Liver (tissue), 9 donors: ENCODE results near the gene RERE. TPM values are rescaled to one million over a fixed set of nuclear protein-coding genes. Genes with fewer than 3 reads are reported as not detected.

Experiments
- DNase-seq: peaks from one replicate; pipeline ENCODE4 v3.0.0-alpha.2; 2017; ENCODE audit warnings: low spot score
- H3K27ac ChIP-seq, 2 donors: one replicate each; pipeline ENCODE4 v1.7.0; 2013; ENCODE audit warnings: inconsistent platforms in 2 of 2, low read length in 2 of 2, control low read depth in 1 of 2, low read depth in 1 of 2, mild to moderate bottlenecking in 1 of 2
- H3K27me3 ChIP-seq, 4 donors: one replicate each; pipeline versions ENCODE4 v1.6.1 to v1.7.0; 2013; ENCODE audit warnings: low read length in 3 of 4, inconsistent platforms in 1 of 4, mild to moderate bottlenecking in 1 of 4, moderate library complexity in 1 of 4; ENCODE audit not compliant: control insufficient read depth in 4 of 4, insufficient read depth in 4 of 4
- H3K36me3 ChIP-seq, 4 donors: one replicate each; pipeline versions ENCODE4 v1.6.1 to v1.7.0; 2013; ENCODE audit warnings: low read length in 3 of 4, mild to moderate bottlenecking in 3 of 4, low read depth in 1 of 4, moderate library complexity in 1 of 4; ENCODE audit not compliant: control insufficient read depth in 4 of 4, insufficient read depth in 3 of 4
- H3K4me1 ChIP-seq, 4 donors: one replicate each; pipeline versions ENCODE4 v1.6.1 to v1.7.0; 2013; ENCODE audit warnings: low read length in 3 of 4, mild to moderate bottlenecking in 3 of 4, moderate library complexity in 1 of 4; ENCODE audit not compliant: control insufficient read depth in 4 of 4, insufficient read depth in 4 of 4
- H3K4me3 ChIP-seq, 3 donors: one replicate each; pipeline versions ENCODE4 v1.6.1 to v1.7.0; 2013; ENCODE audit warnings: low read length in 3 of 3, control low read depth in 1 of 3, low read depth in 1 of 3, mild to moderate bottlenecking in 1 of 3
- H3K9ac ChIP-seq, 2 donors: one replicate each; pipeline ENCODE4 v1.7.0; 2013; ENCODE audit warnings: low read length in 2 of 2, mild to moderate bottlenecking in 2 of 2, moderate library complexity in 2 of 2, control low read depth in 1 of 2, low read depth in 1 of 2
- H3K9me3 ChIP-seq, 4 donors: one replicate each; pipeline versions ENCODE4 v1.6.1 to v1.7.0; 2013; ENCODE audit warnings: low read length in 3 of 4; ENCODE audit not compliant: control insufficient read depth in 4 of 4
- EGR1 ChIP-seq, 2 donors: IDR thresholded peaks; 2 replicates each; pipeline ENCODE4 v1.6.1; 2016 to 2018; ENCODE audit warnings: antibody characterized with exemption in 2 of 2, low read depth in 2 of 2
- FOXA1 ChIP-seq: IDR thresholded peaks from 2 replicates; pipeline ENCODE4 v1.6.1; 2016; ENCODE audit warnings: antibody characterized with exemption
- FOXA2 ChIP-seq: IDR thresholded peaks from 2 replicates; pipeline ENCODE4 v1.6.1; 2016; ENCODE audit warnings: antibody characterized with exemption
- GABPA ChIP-seq, 2 donors: IDR thresholded peaks in 1 of 2; conservative IDR thresholded peaks in 1 of 2; 2 replicates each; pipeline ENCODE4 v1.6.1; 2016; ENCODE audit warnings: antibody characterized with exemption in 2 of 2, mild to moderate bottlenecking in 1 of 2, moderate library complexity in 1 of 2
- HNF4A ChIP-seq, 2 donors: conservative IDR thresholded peaks; 2 replicates each; pipeline ENCODE4 v1.6.1; 2016; ENCODE audit warnings: antibody characterized with exemption in 2 of 2, mild to moderate bottlenecking in 2 of 2
- HNF4G ChIP-seq: IDR thresholded peaks from 2 replicates; pipeline ENCODE4 v1.6.1; 2016; ENCODE audit warnings: antibody characterized with exemption
- JUND ChIP-seq, 2 donors: IDR thresholded peaks; 2 replicates each; pipeline ENCODE4 v1.6.1; 2016; ENCODE audit warnings: antibody characterized with exemption in 2 of 2
- NR2F2 ChIP-seq: IDR thresholded peaks from 2 replicates; pipeline ENCODE4 v1.6.1; 2016; ENCODE audit warnings: antibody characterized with exemption
- RAD21 ChIP-seq, 2 donors: IDR thresholded peaks; 2 replicates each; pipeline ENCODE4 v1.6.1; 2016; ENCODE audit warnings: antibody characterized with exemption in 2 of 2, mild to moderate bottlenecking in 2 of 2
- SP1 ChIP-seq: IDR thresholded peaks from 2 replicates; pipeline ENCODE4 v1.6.1; 2018; ENCODE audit warnings: antibody characterized with exemption, mild to moderate bottlenecking
- TAF1 ChIP-seq: conservative IDR thresholded peaks from 2 replicates; pipeline ENCODE4 v1.6.1; 2016; ENCODE audit warnings: antibody characterized with exemption, mild to moderate bottlenecking
- YY1 ChIP-seq: IDR thresholded peaks from 2 replicates; pipeline ENCODE4 v1.6.1; 2016; ENCODE audit warnings: antibody characterized with exemption, mild to moderate bottlenecking
- WGBS: extraction: QIAGEN DNeasy Blood & Tissue Kit; methylation state at CpG from one replicate; pipeline ENCODE4 v1.1.7; 2013; 5-methylcytosine and 5-hydroxymethylcytosine counted together
- polyA plus RNA-seq, 2 donors: library from polyadenylated mRNA; stranded (reverse) in 1 of 2; unstranded in 1 of 2; fragments of 200-250 nt in 1 of 2; fragments of >200 nt in 1 of 2; fragmentation: Nextera tagmentation in 1 of 2; extraction: Ambion mirVana in 1 of 2; gene quantifications; one replicate each; pipeline versions ENCODE4 v1.2.1 to v1.2.3, GENCODE V29; 2013 to 2015
- total RNA-seq, 2 donors: library from RNA; depleted of rRNA; stranded (reverse); fragments of >200 nt; gene quantifications; one replicate each; pipeline ENCODE4 v1.2.3, GENCODE V29; 2014
- TF ChIP-seq, protein P1 (sequence below): fragments of 150-350 bp; IDR thresholded peaks from 2 replicates; pipeline ENCODE4 v1.5.1; 2017; ENCODE audit warnings: improper control_type of control experiment, low read depth, low read length; ENCODE audit not compliant: missing input control
- TF ChIP-seq, protein P2 (sequence below): IDR thresholded peaks from 2 replicates; pipeline ENCODE4 v1.6.1; 2016; ENCODE audit warnings: antibody characterized with exemption
- TF ChIP-seq, protein P3 (sequence below): IDR thresholded peaks from 2 replicates; pipeline ENCODE4 v1.6.1; 2016; ENCODE audit warnings: antibody characterized with exemption
- TF ChIP-seq, protein P4 (sequence below): IDR thresholded peaks from 2 replicates; pipeline ENCODE4 v1.6.1; 2016; ENCODE audit warnings: antibody characterized with exemption
- donor health status: healthy.
- donor health status: healthy.
- donor health status: healthy.
- donor health status: healthy.
- donor health status: healthy.

RERE gene
- total and polyA plus RNA-seq, 4 donors = 9.8 to 49.1 (median 24.8) TPM

DNA sequence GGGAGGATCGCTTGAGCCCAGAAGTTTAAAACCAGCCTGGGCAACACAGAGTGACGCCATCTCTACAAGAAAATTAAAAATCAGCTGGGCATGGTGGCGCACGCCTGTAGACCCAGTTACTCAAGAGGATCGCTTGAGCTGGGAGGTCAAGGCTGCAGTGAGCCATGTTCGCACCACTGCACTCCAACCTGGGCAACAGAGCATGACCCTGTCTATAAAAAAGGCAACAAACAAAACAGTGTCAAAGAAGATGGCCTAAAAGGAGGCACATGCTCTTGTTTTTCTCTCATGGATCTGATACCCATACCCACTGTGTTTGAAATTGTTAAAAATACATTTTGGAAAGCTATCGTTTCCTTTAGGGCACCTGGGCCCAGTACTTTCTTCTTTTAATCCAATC, 307.9 kb downstream of the RERE start:
- Histone ChIP-seq H3K4me1 (no peaks in the 10 kb centered on the region), H3K9ac (no peak overlapping the region), H3K4me3 (no peak overlapping the region), H3K27me3 (no peaks in the 10 kb centered on the region), H3K9me3 (no peaks in the 10 kb centered on the region), H3K36me3 (peaks cover 0 to 6% (median under 1%) of the 10 kb centered on the region in 4 donors), H3K27ac (no peak overlapping the region)
- no peak for DNase-seq
- 97% methylated on average over 7 of the region's 7 CpGs for WGBS
- TF ChIP-seq NR2F2 = no peak
- TF ChIP-seq, protein P1, sequence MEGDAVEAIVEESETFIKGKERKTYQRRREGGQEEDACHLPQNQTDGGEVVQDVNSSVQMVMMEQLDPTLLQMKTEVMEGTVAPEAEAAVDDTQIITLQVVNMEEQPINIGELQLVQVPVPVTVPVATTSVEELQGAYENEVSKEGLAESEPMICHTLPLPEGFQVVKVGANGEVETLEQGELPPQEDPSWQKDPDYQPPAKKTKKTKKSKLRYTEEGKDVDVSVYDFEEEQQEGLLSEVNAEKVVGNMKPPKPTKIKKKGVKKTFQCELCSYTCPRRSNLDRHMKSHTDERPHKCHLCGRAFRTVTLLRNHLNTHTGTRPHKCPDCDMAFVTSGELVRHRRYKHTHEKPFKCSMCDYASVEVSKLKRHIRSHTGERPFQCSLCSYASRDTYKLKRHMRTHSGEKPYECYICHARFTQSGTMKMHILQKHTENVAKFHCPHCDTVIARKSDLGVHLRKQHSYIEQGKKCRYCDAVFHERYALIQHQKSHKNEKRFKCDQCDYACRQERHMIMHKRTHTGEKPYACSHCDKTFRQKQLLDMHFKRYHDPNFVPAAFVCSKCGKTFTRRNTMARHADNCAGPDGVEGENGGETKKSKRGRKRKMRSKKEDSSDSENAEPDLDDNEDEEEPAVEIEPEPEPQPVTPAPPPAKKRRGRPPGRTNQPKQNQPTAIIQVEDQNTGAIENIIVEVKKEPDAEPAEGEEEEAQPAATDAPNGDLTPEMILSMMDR = no peak
- no peak for TF ChIP-seq RAD21 (IDR thresholded peaks at IDR 0.05)
- TF ChIP-seq FOXA1 = no peak
- TF ChIP-seq EGR1 (IDR thresholded peaks at IDR 0.05; ENCODE audit: low read depth in 2 of 2) = no peak
- TF ChIP-seq, protein P2, sequence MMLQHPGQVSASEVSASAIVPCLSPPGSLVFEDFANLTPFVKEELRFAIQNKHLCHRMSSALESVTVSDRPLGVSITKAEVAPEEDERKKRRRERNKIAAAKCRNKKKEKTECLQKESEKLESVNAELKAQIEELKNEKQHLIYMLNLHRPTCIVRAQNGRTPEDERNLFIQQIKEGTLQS = no peak
- TF ChIP-seq JUND (IDR thresholded peaks at IDR 0.05) = no peak
- no peak for TF ChIP-seq SP1
- no peak for TF ChIP-seq GABPA (IDR thresholded peaks at IDR 0.05 in 1 of 2, conservative IDR thresholded peaks at IDR 0.05 in 1 of 2)
- TF ChIP-seq YY1 = no peak
- no peak for TF ChIP-seq FOXA2
- TF ChIP-seq, protein P3, sequence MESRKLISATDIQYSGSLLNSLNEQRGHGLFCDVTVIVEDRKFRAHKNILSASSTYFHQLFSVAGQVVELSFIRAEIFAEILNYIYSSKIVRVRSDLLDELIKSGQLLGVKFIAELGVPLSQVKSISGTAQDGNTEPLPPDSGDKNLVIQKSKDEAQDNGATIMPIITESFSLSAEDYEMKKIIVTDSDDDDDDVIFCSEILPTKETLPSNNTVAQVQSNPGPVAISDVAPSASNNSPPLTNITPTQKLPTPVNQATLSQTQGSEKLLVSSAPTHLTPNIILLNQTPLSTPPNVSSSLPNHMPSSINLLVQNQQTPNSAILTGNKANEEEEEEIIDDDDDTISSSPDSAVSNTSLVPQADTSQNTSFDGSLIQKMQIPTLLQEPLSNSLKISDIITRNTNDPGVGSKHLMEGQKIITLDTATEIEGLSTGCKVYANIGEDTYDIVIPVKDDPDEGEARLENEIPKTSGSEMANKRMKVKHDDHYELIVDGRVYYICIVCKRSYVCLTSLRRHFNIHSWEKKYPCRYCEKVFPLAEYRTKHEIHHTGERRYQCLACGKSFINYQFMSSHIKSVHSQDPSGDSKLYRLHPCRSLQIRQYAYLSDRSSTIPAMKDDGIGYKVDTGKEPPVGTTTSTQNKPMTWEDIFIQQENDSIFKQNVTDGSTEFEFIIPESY = no peak
- no peak for TF ChIP-seq HNF4A (conservative IDR thresholded peaks at IDR 0.05)

DNA sequence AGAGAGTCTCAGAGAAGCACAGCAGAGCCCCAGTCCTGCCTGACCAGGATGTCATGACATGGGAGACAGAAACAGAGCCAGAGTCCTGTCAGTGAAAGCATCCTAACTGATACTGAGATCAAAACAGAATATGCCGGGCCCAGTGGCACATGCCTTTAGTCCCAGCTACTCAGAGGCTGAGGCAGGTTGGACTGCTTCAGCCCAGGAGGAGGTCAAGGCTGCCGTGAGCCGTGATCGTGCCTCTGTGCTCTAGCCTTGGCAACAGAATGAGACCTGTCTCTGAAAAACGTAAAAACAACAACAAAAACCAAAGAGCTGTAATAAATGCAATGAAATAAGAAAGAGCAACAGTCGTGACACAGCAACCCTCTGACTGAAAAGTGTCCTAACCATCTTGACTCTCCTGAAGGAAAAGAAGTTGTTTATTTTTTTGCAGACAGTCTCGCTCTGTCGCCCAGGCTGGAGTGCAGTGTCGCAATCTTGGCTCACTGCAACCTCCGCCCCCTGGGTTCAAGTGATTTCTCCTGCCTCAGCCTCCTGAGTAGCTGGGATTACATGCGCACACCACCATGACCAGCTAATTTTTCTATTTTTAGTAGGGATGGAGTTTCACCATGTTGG, 310.3 kb downstream of the RERE start:
- H3K27me3 ChIP-seq = no peaks in the 10 kb centered on the region
- no peak overlapping the region for H3K4me3 ChIP-seq
- H3K27ac ChIP-seq = no peak overlapping the region
- no peak for DNase-seq
- H3K4me1 ChIP-seq = no peaks in the 10 kb centered on the region
- no peak overlapping the region for H3K9ac ChIP-seq
- H3K36me3 ChIP-seq = peaks cover 0 to 6% (median under 1%) of the 10 kb centered on the region in 4 donors
- H3K9me3 ChIP-seq = no peaks in the 10 kb centered on the region
- WGBS = 82% methylated on average over 11 of the region's 11 CpGs
- TF ChIP-seq HNF4G = no peak
- no peak for TF ChIP-seq FOXA2

DNA sequence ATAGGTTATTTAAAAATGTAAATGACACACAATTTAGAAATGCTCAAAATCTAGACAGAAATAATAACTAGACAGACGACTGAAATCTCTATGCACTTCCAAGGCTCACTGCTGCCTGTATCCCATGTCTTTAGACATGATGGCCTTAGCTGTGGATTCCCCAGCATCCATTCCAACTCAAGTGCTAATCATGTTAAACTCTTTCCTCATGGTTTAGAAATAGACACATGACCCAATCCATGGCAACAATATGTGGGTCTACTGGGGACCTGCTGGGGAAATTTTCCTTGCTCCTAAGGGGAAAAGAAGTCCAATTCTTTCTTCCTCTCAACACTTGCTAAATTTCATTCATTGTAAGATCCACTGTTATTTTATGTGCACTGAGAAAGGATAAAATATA, 311.0 kb downstream of the RERE start:
- Histone ChIP-seq H3K9ac (no peak overlapping the region), H3K4me1 (no peaks in the 10 kb centered on the region), H3K36me3 (peaks cover 0 to 6% (median under 1%) of the 10 kb centered on the region in 4 donors), H3K4me3 (no peak overlapping the region), H3K27ac (no peak overlapping the region), H3K27me3 (no peaks in the 10 kb centered on the region), H3K9me3 (no peaks in the 10 kb centered on the region)
- 94% methylated on average over 1 of the region's 1 CpG for WGBS
- TF ChIP-seq EGR1 (IDR thresholded peaks at IDR 0.05; ENCODE audit: low read depth in 2 of 2) (no peak), HNF4A (conservative IDR thresholded peaks at IDR 0.05) (no peak), FOXA1 (no peak), YY1 (no peak), GABPA (IDR thresholded peaks at IDR 0.05 in 1 of 2, conservative IDR thresholded peaks at IDR 0.05 in 1 of 2) (no peak), SP1 (no peak), HNF4G (no peak), RAD21 (IDR thresholded peaks at IDR 0.05) (no peak), FOXA2 (no peak), JUND (IDR thresholded peaks at IDR 0.05) (no peak), TAF1 (no peak), NR2F2 (no peak)
- TF ChIP-seq, protein P2 = no peak
- TF ChIP-seq, protein P3 = no peak
- TF ChIP-seq, protein P4, sequence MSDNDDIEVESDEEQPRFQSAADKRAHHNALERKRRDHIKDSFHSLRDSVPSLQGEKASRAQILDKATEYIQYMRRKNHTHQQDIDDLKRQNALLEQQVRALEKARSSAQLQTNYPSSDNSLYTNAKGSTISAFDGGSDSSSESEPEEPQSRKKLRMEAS = no peak
- TF ChIP-seq, protein P1 = no peak
- no peak for DNase-seq
